HEK293 (cell line): Measurements from ENCODE around the gene KIF13A.
A peak's percentile ranks its signal among the peaks of the same experiment; 100 is the strongest.

Experiments used
- AEBP2 ChIP-seq: fragments of 450-650 bp; formaldehyde crosslinking; IDR thresholded peaks from 2 replicates; pipeline ENCODE4 v1.5.1; 2016; ENCODE audit warnings: missing biosample characterization, missing genetic modification characterization, borderline replicate concordance
- ATF2 ChIP-seq: fragments of 450-650 bp; formaldehyde crosslinking; IDR thresholded peaks from 2 replicates; pipeline ENCODE4 v1.5.1; 2016; ENCODE audit warnings: missing biosample characterization, missing genetic modification characterization, low read depth
- BCL11A ChIP-seq: fragments of 450-650 bp; formaldehyde crosslinking; IDR thresholded peaks from 2 replicates; pipeline ENCODE4 v1.5.1; 2016; ENCODE audit warnings: low read depth, missing biosample characterization, missing genetic modification characterization
- FEZF1 ChIP-seq: fragments of 450-650 bp; formaldehyde crosslinking; IDR thresholded peaks from 2 replicates; pipeline ENCODE4 v1.5.1; 2016; ENCODE audit warnings: missing biosample characterization, missing genetic modification characterization
- GLIS2 ChIP-seq: fragments of 450-650 bp; formaldehyde crosslinking; IDR thresholded peaks from 2 replicates; pipeline ENCODE4 v1.5.1; 2016; ENCODE audit warnings: missing biosample characterization, missing genetic modification characterization
- HIC1 ChIP-seq: fragments of 450-650 bp; formaldehyde crosslinking; IDR thresholded peaks from 2 replicates; pipeline ENCODE4 v1.5.1; 2016; ENCODE audit warnings: missing biosample characterization, missing genetic modification characterization
- HOXC10 ChIP-seq: sonication (generic); formaldehyde crosslinking; IDR thresholded peaks from 2 replicates; pipeline ENCODE4 v1.8.1; 2023; ENCODE audit warnings: mild to moderate bottlenecking, missing genetic modification reagents
- IKZF3 ChIP-seq: fragments of 450-650 bp; IDR thresholded peaks from 2 replicates; pipeline ENCODE4 v1.5.0; 2018; ENCODE audit warnings: missing biosample characterization, mild to moderate bottlenecking, missing genetic modification characterization, moderate library complexity
- KLF17 ChIP-seq: fragments of 450-650 bp; formaldehyde crosslinking; IDR thresholded peaks from 2 replicates; pipeline ENCODE4 v1.5.1; 2016; ENCODE audit warnings: missing biosample characterization, missing genetic modification characterization
- OVOL3 ChIP-seq: fragments of 450-650 bp; formaldehyde crosslinking; IDR thresholded peaks from 2 replicates; pipeline ENCODE4 v1.5.1; 2016; ENCODE audit warnings: missing biosample characterization, missing genetic modification characterization
- PRDM1 ChIP-seq: fragments of 450-650 bp; formaldehyde crosslinking; IDR thresholded peaks from 2 replicates; pipeline ENCODE4; 2016; ENCODE audit warnings: missing biosample characterization, missing genetic modification characterization
- SETDB1 ChIP-seq: IDR thresholded peaks from one replicate; pipeline ENCODE4 v1.6.1; 2017; ENCODE audit warnings: mild to moderate bottlenecking, low read length, moderate library complexity, mixed read lengths; ENCODE audit not compliant: insufficient read length
- ZBTB20 ChIP-seq: fragments of 450-650 bp; formaldehyde crosslinking; IDR thresholded peaks from 2 replicates; pipeline ENCODE4 v1.5.1; 2016; ENCODE audit warnings: missing biosample characterization, missing genetic modification characterization
- ZBTB49 ChIP-seq: fragments of 450-650 bp; formaldehyde crosslinking; IDR thresholded peaks from 2 replicates; pipeline ENCODE4 v1.5.1; 2016; ENCODE audit warnings: missing biosample characterization, missing genetic modification characterization, low read depth
- ZBTB6 ChIP-seq: fragments of 450-650 bp; formaldehyde crosslinking; IDR thresholded peaks from 2 replicates; pipeline ENCODE4 v1.5.1; 2017; ENCODE audit warnings: missing biosample characterization, missing genetic modification characterization
- ZFP3 ChIP-seq: fragments of 450-650 bp; formaldehyde crosslinking; IDR thresholded peaks from 2 replicates; pipeline ENCODE4 v1.5.1; 2016; ENCODE audit warnings: low read depth, missing biosample characterization, missing genetic modification characterization
- ZNF112 ChIP-seq: fragments of 450-650 bp; formaldehyde crosslinking; IDR thresholded peaks from 2 replicates; pipeline ENCODE4 v1.5.0; 2017; ENCODE audit warnings: missing biosample characterization, missing genetic modification characterization
- ZNF114 ChIP-seq: fragments of 450-650 bp; formaldehyde crosslinking; IDR thresholded peaks from 2 replicates; pipeline ENCODE4 v1.5.0; 2017; ENCODE audit warnings: missing biosample characterization, missing genetic modification characterization
- ZNF169 ChIP-seq: fragments of 450-650 bp; formaldehyde crosslinking; IDR thresholded peaks from 2 replicates; pipeline ENCODE4 v1.5.1; 2016; ENCODE audit warnings: missing biosample characterization, missing genetic modification characterization
- ZNF302 ChIP-seq: fragments of 450-650 bp; formaldehyde crosslinking; IDR thresholded peaks from 2 replicates; pipeline ENCODE4 v1.5.1; 2016; ENCODE audit warnings: missing biosample characterization, missing genetic modification characterization, low read depth
- ZNF391 ChIP-seq: fragments of 450-650 bp; formaldehyde crosslinking; IDR thresholded peaks from 2 replicates; pipeline ENCODE4 v1.5.1; 2016; ENCODE audit warnings: low read depth, missing biosample characterization, missing genetic modification characterization, borderline replicate concordance
- ZNF394 ChIP-seq: fragments of 450-650 bp; formaldehyde crosslinking; IDR thresholded peaks from 2 replicates; pipeline ENCODE4 v1.5.1; 2016; ENCODE audit warnings: missing biosample characterization, missing genetic modification characterization, mild to moderate bottlenecking, moderate library complexity, borderline replicate concordance
- ZNF423 ChIP-seq: fragments of 450-650 bp; formaldehyde crosslinking; IDR thresholded peaks from 2 replicates; pipeline ENCODE4 v1.5.1; 2016; ENCODE audit warnings: missing biosample characterization, missing genetic modification characterization
- ZNF48 ChIP-seq: fragments of 450-650 bp; formaldehyde crosslinking; IDR thresholded peaks from 2 replicates; pipeline ENCODE4 v1.5.1; 2016; ENCODE audit warnings: missing biosample characterization, missing genetic modification characterization
- ZNF548 ChIP-seq: fragments of 450-650 bp; formaldehyde crosslinking; IDR thresholded peaks from 2 replicates; pipeline ENCODE4 v1.5.1; 2016; ENCODE audit warnings: missing biosample characterization, missing genetic modification characterization
- ZNF558 ChIP-seq: fragments of 450-650 bp; formaldehyde crosslinking; IDR thresholded peaks from 2 replicates; pipeline ENCODE4 v1.5.1; 2016; ENCODE audit warnings: missing biosample characterization, missing genetic modification characterization
- ZNF677 ChIP-seq: fragments of 450-650 bp; IDR thresholded peaks from 2 replicates; pipeline ENCODE4 v1.5.0; 2018; ENCODE audit warnings: missing biosample characterization, mild to moderate bottlenecking, missing genetic modification characterization, moderate library complexity
- ZNF704 ChIP-seq: fragments of 450-650 bp; formaldehyde crosslinking; IDR thresholded peaks from 2 replicates; pipeline ENCODE4 v1.5.1; 2016; ENCODE audit warnings: missing biosample characterization, missing genetic modification characterization
- ZNF830 ChIP-seq: fragments of 450-650 bp; IDR thresholded peaks from 2 replicates; pipeline ENCODE4 v1.5.0; 2018; ENCODE audit warnings: missing biosample characterization, missing genetic modification characterization, low read depth, mild to moderate bottlenecking, moderate library complexity

Gene KIF13A

GRCh38 chr6:17719323-17720041, 268.0 kb downstream of the KIF13A start (continued):
- no peak for TF ChIP-seq KLF17 (tag by site-specific recombination)
- TF ChIP-seq ATF2 (tag by site-specific recombination), result no peak
- no peak for TF ChIP-seq ZNF548 (tag by site-specific recombination)
- TF ChIP-seq OVOL3 (tag by site-specific recombination), result no peak
- no peak for TF ChIP-seq HOXC10 (CRISPR knock-in tag)
- no peak for TF ChIP-seq ZNF677 (tag by site-specific recombination)
- TF ChIP-seq ZNF394, result peak; percentile 85; the same call in 1 of the 2 replicates
- 0 out of 2 replicates have a peak, but pooled peaks have one; percentile 38 for TF ChIP-seq ZNF558 (tag by site-specific recombination)
- no peak for TF ChIP-seq ZNF114 (tag by site-specific recombination)
- TF ChIP-seq ZNF704 (tag by site-specific recombination), result no peak
- TF ChIP-seq ZNF830 (tag by site-specific recombination), result no peak
- no peak for TF ChIP-seq ZNF112 (tag by site-specific recombination)
- TF ChIP-seq ZBTB6 (tag by site-specific recombination), result no peak
- no peak for TF ChIP-seq ZNF302 (tag by site-specific recombination)
- no peak for TF ChIP-seq PRDM1 (tag by site-specific recombination)
- TF ChIP-seq ZNF169 (tag by site-specific recombination), result no peak
- TF ChIP-seq ZNF48 (tag by site-specific recombination), result no peak
- TF ChIP-seq ZNF423 (tag by site-specific recombination), result no peak
- no peak for TF ChIP-seq AEBP2
- TF ChIP-seq ZBTB49 (tag by site-specific recombination), result no peak
- no peak for TF ChIP-seq FEZF1 (tag by site-specific recombination)
- no peak for TF ChIP-seq SETDB1
- TF ChIP-seq HIC1, result no peak
- TF ChIP-seq GLIS2 (tag by site-specific recombination), result no peak
- no peak for TF ChIP-seq ZNF391
- TF ChIP-seq IKZF3, result no peak
- no peak for TF ChIP-seq ZFP3 (tag by site-specific recombination)
- TF ChIP-seq ZBTB20 (tag by site-specific recombination), result no peak
- no peak for TF ChIP-seq BCL11A (tag by site-specific recombination)
